VCaP (cell line): ENCODE measurements around the gene STXBP1.

Source experiments
- H3K27ac ChIP-seq: fragments of 450-650 bp; 2 replicates; pipeline ENCODE4 v1.5.1; 2017
- TF ChIP-seq, protein P1 (sequence below): fragments of 450-650 bp; conservative IDR thresholded peaks from 2 replicates; pipeline ENCODE4 v1.5.1; 2017; ENCODE audit warnings: mild to moderate bottlenecking, moderate library complexity

The STXBP1 gene

GRCh38 chr9:127628758-127629467 is 16.8 kb downstream of the STXBP1 start:
- no peak overlapping the region for H3K27ac ChIP-seq
- TF ChIP-seq, protein P1, sequence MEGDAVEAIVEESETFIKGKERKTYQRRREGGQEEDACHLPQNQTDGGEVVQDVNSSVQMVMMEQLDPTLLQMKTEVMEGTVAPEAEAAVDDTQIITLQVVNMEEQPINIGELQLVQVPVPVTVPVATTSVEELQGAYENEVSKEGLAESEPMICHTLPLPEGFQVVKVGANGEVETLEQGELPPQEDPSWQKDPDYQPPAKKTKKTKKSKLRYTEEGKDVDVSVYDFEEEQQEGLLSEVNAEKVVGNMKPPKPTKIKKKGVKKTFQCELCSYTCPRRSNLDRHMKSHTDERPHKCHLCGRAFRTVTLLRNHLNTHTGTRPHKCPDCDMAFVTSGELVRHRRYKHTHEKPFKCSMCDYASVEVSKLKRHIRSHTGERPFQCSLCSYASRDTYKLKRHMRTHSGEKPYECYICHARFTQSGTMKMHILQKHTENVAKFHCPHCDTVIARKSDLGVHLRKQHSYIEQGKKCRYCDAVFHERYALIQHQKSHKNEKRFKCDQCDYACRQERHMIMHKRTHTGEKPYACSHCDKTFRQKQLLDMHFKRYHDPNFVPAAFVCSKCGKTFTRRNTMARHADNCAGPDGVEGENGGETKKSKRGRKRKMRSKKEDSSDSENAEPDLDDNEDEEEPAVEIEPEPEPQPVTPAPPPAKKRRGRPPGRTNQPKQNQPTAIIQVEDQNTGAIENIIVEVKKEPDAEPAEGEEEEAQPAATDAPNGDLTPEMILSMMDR: no peak

- H3K27ac ChIP-seq: no peak overlapping the region
- TF ChIP-seq, protein P1: no peak
Observed at GRCh38 chr9:127629468-127630081, 17.5 kb downstream of the STXBP1 start.

DNA sequence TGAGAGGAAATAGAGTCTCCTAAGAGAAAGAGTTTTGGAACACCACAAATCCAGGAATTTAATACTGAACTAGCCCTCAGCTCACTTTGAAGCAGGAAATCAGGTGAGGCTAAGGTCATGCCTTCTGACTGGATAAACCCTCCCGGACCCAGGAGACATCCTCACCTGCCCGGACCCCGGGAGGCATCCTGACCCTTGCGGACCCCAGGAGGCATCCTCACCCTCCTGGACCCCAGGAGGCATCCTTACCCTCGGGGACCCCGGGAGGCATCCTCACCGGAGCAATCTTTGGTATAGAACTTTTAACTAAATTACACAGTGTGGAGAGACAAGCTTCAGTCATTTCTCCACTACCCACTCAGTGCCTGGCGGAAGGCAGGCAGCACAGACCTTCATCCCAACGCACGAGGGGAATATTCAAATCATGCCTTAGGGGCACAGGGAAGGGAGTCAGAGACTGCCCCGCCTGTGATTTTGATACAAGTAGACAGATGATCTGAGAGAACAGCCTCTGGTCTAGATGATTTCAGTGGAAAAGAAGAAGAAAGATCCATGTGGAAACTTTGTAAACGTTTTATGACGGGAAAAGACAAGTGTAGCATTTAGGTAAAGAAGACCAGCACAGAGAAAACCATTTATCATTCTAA is 21.3 kb downstream of the STXBP1 start:
- H3K27ac ChIP-seq: peak overlapping the region; percentile 73
- TF ChIP-seq, protein P1: no peak

GRCh38 chr9:127634021-127634420 is 21.9 kb downstream of the STXBP1 start:
- TF ChIP-seq, protein P1: no peak
- peak overlapping the region; percentile 73 for H3K27ac ChIP-seq

- TF ChIP-seq, protein P1: no peak
Observed at GRCh38 chr9:127634698-127635097, 22.6 kb downstream of the STXBP1 start.

DNA sequence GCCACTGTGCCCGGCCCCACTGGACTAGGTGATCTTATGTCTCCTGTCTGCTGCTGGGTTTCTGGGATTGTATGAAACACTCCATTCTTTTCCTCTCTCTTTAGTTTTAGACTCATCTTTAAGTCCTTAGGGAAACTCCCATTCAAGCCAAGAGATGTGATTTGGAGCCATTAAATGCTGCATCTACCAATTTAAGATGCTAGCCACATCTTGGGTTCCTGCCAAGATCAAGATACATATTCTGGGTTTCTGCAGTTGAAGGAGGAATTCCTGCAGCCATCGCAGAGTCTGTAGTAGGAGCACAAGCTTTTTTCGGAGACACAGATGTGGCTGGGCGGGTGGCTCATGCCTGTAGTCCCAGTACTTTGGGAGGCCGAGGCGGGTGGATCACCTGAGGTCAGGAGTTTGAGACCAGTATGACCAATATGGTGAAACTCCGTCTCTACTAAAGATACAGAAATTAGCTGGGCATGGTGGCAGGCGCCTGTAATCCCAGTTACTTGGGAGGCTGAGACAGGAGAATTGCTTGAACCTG is 23.2 kb downstream of the STXBP1 start:
- H3K27ac ChIP-seq: peak overlapping the region; percentile 73
- TF ChIP-seq, protein P1: no peak

More at GRCh38 chr9:127634698-127635097, 22.6 kb downstream of the STXBP1 start:
- peak overlapping the region; percentile 73 for H3K27ac ChIP-seq

DNA sequence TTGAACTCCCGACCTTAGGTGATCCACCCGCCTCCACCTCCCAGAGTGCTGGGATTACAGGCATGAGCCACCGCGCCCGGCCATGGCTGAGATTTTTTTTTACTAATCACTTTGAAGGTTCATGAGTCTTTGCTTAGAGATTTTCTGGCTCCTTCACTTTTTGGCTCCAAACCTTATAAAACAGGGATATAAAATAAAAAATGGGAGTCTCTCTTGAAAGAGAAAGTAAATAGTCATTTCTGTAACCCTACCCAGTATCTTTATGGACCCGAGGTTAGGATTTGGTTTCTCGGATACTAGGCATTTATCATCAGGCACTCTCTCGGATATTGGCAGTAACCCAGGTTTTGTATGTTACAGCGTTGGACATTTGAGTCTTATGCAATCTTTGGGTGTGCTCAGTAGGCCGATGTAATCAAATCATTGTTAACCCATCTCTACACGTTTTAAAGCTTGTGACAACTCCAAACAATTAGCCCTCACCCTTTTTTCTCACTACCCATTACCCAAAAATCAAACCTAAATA is 25.3 kb downstream of the STXBP1 start:
- H3K27ac ChIP-seq: peak overlapping the region; percentile 22; the same call in 1 of the 2 replicates
- TF ChIP-seq, protein P1: no peak
